CD4-positive, alpha-beta T cell (primary cell): ENCODE data around the gene CASZ1. TPM values are rescaled to one million over a fixed set of nuclear protein-coding genes. Genes with fewer than 3 reads are reported as not detected.

ENCODE experiments used
- ATAC-seq: fragments of 200-7000 bp; cut with Tn5 transposase; one replicate; pipeline ENCODE4 v1.10.0; 2022; ENCODE audit warnings: mild to moderate bottlenecking; ENCODE audit not compliant: poor library complexity
- CTCF ChIA-PET: fragments of 350-600 bp; sonication (Branson Sonifier 250); formaldehyde crosslinking; loops from one replicate; lab custom pipeline; 2021; ENCODE audit warnings: antibody characterized with exemption, inconsistent platforms; lab: Charles Lee
- POLR2A ChIA-PET: fragments of 350-600 bp; sonication (Branson Sonifier 250); formaldehyde crosslinking; loops from one replicate; lab custom pipeline; 2021; ENCODE audit warnings: antibody characterized with exemption, inconsistent platforms; lab: Charles Lee
- DNase-seq, 14 experiments: peaks; one replicate each; pipeline ENCODE4 v3.0.0-alpha.2; 2013 to 2020; ENCODE audit warnings: mixed read lengths in 2 of 14
- H3K27ac ChIP-seq, 2 donors: one replicate each; pipeline versions ENCODE4 v1.5.1 to v1.7.0; 2013; ENCODE audit warnings: low read length in 2 of 2, low read depth in 1 of 2, mild to moderate bottlenecking in 1 of 2
- H3K27me3 ChIP-seq, 2 experiments: 1 replicate in 1 of 2; 2 replicates in 1 of 2; pipeline versions ENCODE4 v1.6.1 to v1.7.0; 2013; ENCODE audit warnings: low read length in 2 of 2, control low read depth in 1 of 2, mild to moderate bottlenecking in 1 of 2, moderate library complexity in 1 of 2; ENCODE audit not compliant: insufficient read depth in 2 of 2, control insufficient read depth in 1 of 2
- H3K36me3 ChIP-seq: one replicate; pipeline ENCODE4 v1.6.1; 2013; ENCODE audit warnings: low read length, control low read depth; ENCODE audit not compliant: insufficient read depth
- H3K4me1 ChIP-seq: one replicate; pipeline ENCODE4 v1.6.1; 2013; ENCODE audit warnings: low read length, control low read depth; ENCODE audit not compliant: insufficient read depth
- H3K4me3 ChIP-seq: one replicate; pipeline ENCODE4 v1.5.1; 2013; ENCODE audit warnings: mild to moderate bottlenecking, low read length, moderate library complexity
- H3K9me3 ChIP-seq, 2 experiments: 1 replicate in 1 of 2; 2 replicates in 1 of 2; pipeline versions ENCODE4 v1.6.1 to v1.7.0; 2013; ENCODE audit warnings: low read length in 2 of 2, mild to moderate bottlenecking in 2 of 2, control low read depth in 1 of 2, moderate library complexity in 1 of 2; ENCODE audit not compliant: control insufficient read depth in 1 of 2, insufficient read depth in 1 of 2
- H3K27ac Mint-ChIP-seq: one replicate; pipeline ENCODE4 v1.8.0; 2020; ENCODE audit warnings: mixed read lengths
- H3K27me3 Mint-ChIP-seq: one replicate; pipeline ENCODE4 v1.8.0; 2021; ENCODE audit warnings: mixed read lengths
- H3K36me3 Mint-ChIP-seq: one replicate; pipeline ENCODE4 v1.8.0; 2021; ENCODE audit warnings: low read depth, mixed read lengths
- H3K4me1 Mint-ChIP-seq: one replicate; pipeline ENCODE4 v1.8.0; 2021; ENCODE audit warnings: low read depth, mixed read lengths
- H3K4me3 Mint-ChIP-seq: one replicate; pipeline ENCODE4 v1.8.0; 2020; ENCODE audit warnings: mild to moderate bottlenecking, mixed read lengths
- H3K9me3 Mint-ChIP-seq: one replicate; pipeline ENCODE4 v1.8.0; 2020; ENCODE audit warnings: mixed read lengths
- CTCF ChIP-seq: fragments of 200-600 bp; IDR thresholded peaks from one replicate; pipeline ENCODE4 v1.8.0; 2022; ENCODE audit warnings: antibody characterized with exemption, mild to moderate bottlenecking
- intact Hi-C, 2 experiments: fragments of 100-400 bp; cut with DNase I in 1 of 2; cut with micrococcal nuclease in 1 of 2; formaldehyde crosslinking; loops; one replicate each; pipeline versions ENCODE4 v1.15.1 to v1.9.0; 2023 to 2025; cut with DNase I, micrococcal nuclease
- total RNA-seq, 174 experiments: library from RNA in 2 of 174; stranded (reverse) in 2 of 174; gene quantifications; one replicate each; pipeline ENCODE4 v1.2.3 and lab custom pipeline; 2021 to 2026

CASZ1 gene
- total RNA-seq, 2 experiments from 2014 or later: 21.8 to 22.8 TPM

GRCh38 chr1:10724948-10725847, 71.2 kb downstream of the CASZ1 start:
- no peaks in the 10 kb centered on the region for H3K9me3 ChIP-seq
- H3K4me1 ChIP-seq: no peaks in the 10 kb centered on the region
- Mint-ChIP-seq H3K4me1 (no peaks in the 10 kb centered on the region), H3K27ac (no peak overlapping the region), H3K4me3 (no peak overlapping the region), H3K27me3 (no peaks in the 10 kb centered on the region), H3K36me3 (no peaks in the 10 kb centered on the region), H3K9me3 (no peaks in the 10 kb centered on the region)
- no peaks in the 10 kb centered on the region for H3K36me3 ChIP-seq
- ChIA-PET CTCF (no interaction called here), POLR2A (no interaction called here)
- no peak for TF ChIP-seq CTCF
- DNase-seq (no peak), ATAC-seq (no peak)
- H3K27me3 ChIP-seq: no peaks in the 10 kb centered on the region
- H3K27ac ChIP-seq: no peak overlapping the region
- H3K4me3 ChIP-seq: no peak overlapping the region
- intact Hi-C loops: no loop called here

- intact Hi-C loops: no loop called here
- Mint-ChIP-seq H3K4me1 (no peaks in the 10 kb centered on the region), H3K27me3 (no peaks in the 10 kb centered on the region), H3K4me3 (no peak overlapping the region), H3K9me3 (no peaks in the 10 kb centered on the region), H3K36me3 (no peaks in the 10 kb centered on the region), H3K27ac (no peak overlapping the region)
- ChIA-PET CTCF (no interaction called here), POLR2A (no interaction called here)
- no peak for ATAC-seq
- no peak overlapping the region for H3K4me3 ChIP-seq
- no peaks in the 10 kb centered on the region for H3K36me3 ChIP-seq
- TF ChIP-seq CTCF: no peak
- H3K27me3 ChIP-seq: no peaks in the 10 kb centered on the region
- H3K4me1 ChIP-seq: no peaks in the 10 kb centered on the region
- no peaks in the 10 kb centered on the region for H3K9me3 ChIP-seq
- H3K27ac ChIP-seq: no peak overlapping the region
- no peak for DNase-seq
These were observed 71.9 kb downstream of the CASZ1 start for GRCh38 chr1:10724511-10724910.

GRCh38 chr1:10724052-10724494, 72.4 kb downstream of the CASZ1 start:
- POLR2A ChIA-PET: no interaction called here
- Histone ChIP-seq H3K9me3 (no peaks in the 10 kb centered on the region), H3K36me3 (no peaks in the 10 kb centered on the region), H3K27ac (no peak overlapping the region), H3K4me3 (no peak overlapping the region), H3K4me1 (no peaks in the 10 kb centered on the region), H3K27me3 (no peaks in the 10 kb centered on the region)
- Mint-ChIP-seq H3K36me3 (no peaks in the 10 kb centered on the region), H3K9me3 (no peaks in the 10 kb centered on the region), H3K4me1 (no peaks in the 10 kb centered on the region), H3K27me3 (no peaks in the 10 kb centered on the region), H3K27ac (no peak overlapping the region), H3K4me3 (no peak overlapping the region)
- CTCF ChIA-PET: no interaction called here
- DNase-seq (no peak), ATAC-seq (no peak)
- no peak for TF ChIP-seq CTCF
- intact Hi-C loops: no loop called here
